ENCODE data around the gene RGS4. TPM values are rescaled to one million over a fixed set of nuclear protein-coding genes. Genes with fewer than 3 reads are reported as not detected.

RGS4 gene
- polyA plus RNA-seq, 1 donor (not counting 4 experiments of a cell fraction or from before 2014, with no cell fraction given): 0.90 TPM

DNA sequence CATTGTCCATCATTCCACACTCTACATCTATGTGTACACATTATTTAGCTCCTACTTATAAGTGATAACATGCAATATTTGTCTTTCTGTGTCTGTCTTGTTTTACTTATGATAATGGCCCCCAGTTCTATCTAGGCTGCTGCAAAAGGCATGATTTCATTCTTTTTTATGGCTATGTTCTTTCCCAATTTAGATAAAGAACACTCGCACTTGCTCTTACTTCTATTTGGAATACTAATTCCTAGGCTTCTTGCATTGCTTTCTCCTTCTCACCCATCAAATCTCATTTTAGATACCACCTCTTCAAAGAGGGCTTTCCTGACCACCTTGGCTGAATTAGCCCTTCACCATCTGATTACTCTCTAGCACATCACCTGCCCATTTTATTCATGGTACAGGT lies 3.0 kb upstream of the RGS4 start:
- Histone ChIP-seq H3K9me1 (ENCODE audit: control insufficient read depth, extremely low read depth, insufficient read depth, low read length) (no peaks in the 10 kb centered on the region), H3K9ac (ENCODE audit: control insufficient read depth, extremely low read depth, insufficient read depth, low read length) (no peak overlapping the region), H4K20me1 (ENCODE audit: control insufficient read depth, extremely low read depth, insufficient read depth, low read length) (no peaks in the 10 kb centered on the region), H3K27me3 (ENCODE audit: control insufficient read depth, extremely low read depth, insufficient read depth, low read length) (no peaks in the 10 kb centered on the region), H3K4me3 (ENCODE audit: control insufficient read depth in 2 of 3, extremely low read depth in 1 of 3, insufficient read depth in 2 of 3, low read depth in 1 of 3, low read length in 3 of 3) (no peak overlapping the region), H3K36me3 (ENCODE audit: control insufficient read depth in 2 of 2, extremely low read depth in 1 of 2, insufficient read depth in 2 of 2, low read length in 2 of 2) (no peaks in the 10 kb centered on the region), H3K4me1 (ENCODE audit: control insufficient read depth, extremely low read depth, insufficient read depth, low read length) (no peaks in the 10 kb centered on the region), H3K79me2 (ENCODE audit: control insufficient read depth, insufficient read depth, low read length) (no peaks in the 10 kb centered on the region), H2AFZ (ENCODE audit: control insufficient read depth, low read length) (no peak overlapping the region), H3K27ac (ENCODE audit: control insufficient read depth, insufficient read depth, low read length) (no peak overlapping the region), H3K4me2 (ENCODE audit: control insufficient read depth, extremely low read depth, insufficient read depth, low read depth, low read length) (no peak overlapping the region), H3K9me3 (ENCODE audit: control insufficient read depth, low read depth, low read length) (no peaks in the 10 kb centered on the region)
- dilution Hi-C loops (cut with MboI; ENCODE audit: extremely low pct_ligation_motif_present, low sequenced_read_pairs): no loop called here
- no peak for TF ChIP-seq EZH2 (IDR thresholded peaks at IDR 0.05; ENCODE audit: low read length)
- no peak for TF ChIP-seq CTCF (optimal IDR thresholded peaks at IDR 0.05 in 1 of 3, IDR thresholded peaks at IDR 0.05 in 1 of 3, conservative IDR thresholded peaks at IDR 0.05 in 1 of 3; ENCODE audit: extremely low read depth in 1 of 3, insufficient read depth in 2 of 3, low read length in 3 of 3)
- DNase-seq (ENCODE audit: low read depth, low spot score) (no peak), FAIRE-seq (no peak)

GRCh38 chr1:163066686-163067085 lies 2.5 kb upstream of the RGS4 start:
- dilution Hi-C loops (cut with MboI; ENCODE audit: extremely low pct_ligation_motif_present, low sequenced_read_pairs): no loop called here
- FAIRE-seq (no peak), DNase-seq (ENCODE audit: low read depth, low spot score) (no peak)

More at GRCh38 chr1:163066686-163067085, 2.5 kb upstream of the RGS4 start:
- Histone ChIP-seq H3K27ac (ENCODE audit: control insufficient read depth, insufficient read depth, low read length) (no peak overlapping the region), H3K9ac (ENCODE audit: control insufficient read depth, extremely low read depth, insufficient read depth, low read length) (no peak overlapping the region), H3K9me3 (ENCODE audit: control insufficient read depth, low read depth, low read length) (no peaks in the 10 kb centered on the region), H3K4me1 (ENCODE audit: control insufficient read depth, extremely low read depth, insufficient read depth, low read length) (no peaks in the 10 kb centered on the region), H3K36me3 (ENCODE audit: control insufficient read depth in 2 of 2, extremely low read depth in 1 of 2, insufficient read depth in 2 of 2, low read length in 2 of 2) (no peaks in the 10 kb centered on the region), H3K4me2 (ENCODE audit: control insufficient read depth, extremely low read depth, insufficient read depth, low read depth, low read length) (no peak overlapping the region), H3K9me1 (ENCODE audit: control insufficient read depth, extremely low read depth, insufficient read depth, low read length) (no peaks in the 10 kb centered on the region), H3K4me3 (ENCODE audit: control insufficient read depth in 2 of 3, extremely low read depth in 1 of 3, insufficient read depth in 2 of 3, low read depth in 1 of 3, low read length in 3 of 3) (no peak overlapping the region), H4K20me1 (ENCODE audit: control insufficient read depth, extremely low read depth, insufficient read depth, low read length) (no peaks in the 10 kb centered on the region), H3K79me2 (ENCODE audit: control insufficient read depth, insufficient read depth, low read length) (no peaks in the 10 kb centered on the region), H2AFZ (ENCODE audit: control insufficient read depth, low read length) (no peak overlapping the region), H3K27me3 (ENCODE audit: control insufficient read depth, extremely low read depth, insufficient read depth, low read length) (no peaks in the 10 kb centered on the region)
- TF ChIP-seq CTCF (optimal IDR thresholded peaks at IDR 0.05 in 1 of 3, IDR thresholded peaks at IDR 0.05 in 1 of 3, conservative IDR thresholded peaks at IDR 0.05 in 1 of 3; ENCODE audit: extremely low read depth in 1 of 3, insufficient read depth in 2 of 3, low read length in 3 of 3): no peak
- TF ChIP-seq EZH2 (IDR thresholded peaks at IDR 0.05; ENCODE audit: low read length): no peak

Measured in keratinocyte (primary cell).